Measurements from ENCODE around the gene SPNS3.

SPNS3 gene

DNA sequence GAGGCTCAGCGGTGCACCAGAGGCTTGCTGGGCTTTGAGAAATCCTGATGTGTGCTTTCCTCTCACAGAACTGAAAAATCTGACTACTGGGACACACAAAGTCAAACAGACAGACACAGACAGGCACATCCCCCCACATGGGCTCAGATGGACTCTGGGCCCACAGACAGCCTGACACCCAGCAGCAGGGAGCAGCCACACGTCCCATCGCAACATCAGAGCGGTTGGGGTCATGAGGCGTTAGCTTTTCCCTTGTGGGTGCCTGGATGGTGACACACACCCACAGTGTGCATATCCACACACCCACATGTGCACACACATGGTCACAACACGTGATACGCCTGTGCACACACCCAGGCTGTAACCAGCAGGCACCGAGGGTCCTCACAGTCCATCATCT is 6.3 kb downstream of the SPNS3 start:
- DNase-seq (ENCODE audit: low read depth, low spot score) = no peak
- no peak overlapping the region for H3K4me3 ChIP-seq (ENCODE audit: low read depth, low read length)
- in situ Hi-C loops (cut with HindIII; ENCODE audit: low sequenced_read_pairs) = no loop called here
- TF ChIP-seq CTCF (IDR thresholded peaks at IDR 0.05; ENCODE audit: low read depth, low read length) = no peak

DNA sequence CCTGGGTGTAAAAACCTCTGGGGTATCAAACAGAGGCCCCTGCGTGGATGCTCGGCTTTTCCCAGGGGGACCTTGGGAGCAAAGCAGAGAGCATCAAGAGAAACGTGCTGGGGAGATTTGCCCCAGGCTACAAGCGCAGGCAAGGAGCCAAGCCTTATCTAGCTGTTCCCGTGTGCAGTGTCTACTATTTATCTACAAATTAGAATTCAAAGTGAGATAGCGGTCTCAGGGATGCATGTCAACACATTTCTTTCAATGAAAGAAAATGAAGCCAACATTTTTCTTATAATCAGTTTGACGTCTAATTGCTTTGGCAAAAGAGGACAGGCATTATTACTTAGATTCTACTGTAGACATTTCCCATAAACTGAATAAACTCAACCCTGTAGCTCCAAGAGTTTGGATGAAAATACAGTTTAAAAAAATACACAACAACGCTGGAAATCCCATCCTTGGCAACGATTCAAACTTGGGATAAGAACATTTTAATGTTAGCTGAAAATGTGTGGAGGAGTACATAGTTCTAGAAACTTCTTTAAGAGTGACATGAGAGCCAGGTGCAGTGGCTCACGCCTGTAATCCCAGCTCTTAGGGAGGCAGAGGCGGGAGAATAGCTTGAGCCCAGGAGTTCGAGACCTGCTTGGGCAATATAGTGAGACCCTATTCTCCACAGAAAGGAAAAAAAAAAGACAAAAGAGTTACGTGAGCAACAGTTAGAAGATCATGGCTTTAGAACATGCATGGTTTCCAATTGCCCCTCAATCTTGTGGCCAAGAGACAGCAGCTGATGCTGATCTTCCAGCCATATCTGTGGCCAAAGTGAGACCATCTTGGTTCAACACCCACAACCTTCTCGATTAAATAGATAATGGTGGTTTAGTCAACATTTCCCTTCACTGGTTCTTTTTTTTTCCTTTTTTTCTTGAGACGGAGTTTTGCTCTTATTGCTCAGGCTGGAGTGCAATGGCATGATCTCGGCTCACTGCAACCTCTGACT is 7.2 kb downstream of the SPNS3 start:
- no peak for DNase-seq (ENCODE audit: low read depth, low spot score)
- in situ Hi-C loops (cut with HindIII; ENCODE audit: low sequenced_read_pairs) = no loop called here
- H3K4me3 ChIP-seq (ENCODE audit: low read depth, low read length) = no peak overlapping the region
- no peak for TF ChIP-seq CTCF (IDR thresholded peaks at IDR 0.05; ENCODE audit: low read depth, low read length)

- no peak for TF ChIP-seq CTCF (IDR thresholded peaks at IDR 0.05; ENCODE audit: low read depth, low read length)
- in situ Hi-C loops (cut with HindIII; ENCODE audit: low sequenced_read_pairs) = no loop called here
- DNase-seq (ENCODE audit: low read depth, low spot score) = no peak
- H3K4me3 ChIP-seq (ENCODE audit: low read depth, low read length) = no peak overlapping the region
Measured at GRCh38 chr17:4442582-4442981, 8.8 kb downstream of the SPNS3 start.

DNA sequence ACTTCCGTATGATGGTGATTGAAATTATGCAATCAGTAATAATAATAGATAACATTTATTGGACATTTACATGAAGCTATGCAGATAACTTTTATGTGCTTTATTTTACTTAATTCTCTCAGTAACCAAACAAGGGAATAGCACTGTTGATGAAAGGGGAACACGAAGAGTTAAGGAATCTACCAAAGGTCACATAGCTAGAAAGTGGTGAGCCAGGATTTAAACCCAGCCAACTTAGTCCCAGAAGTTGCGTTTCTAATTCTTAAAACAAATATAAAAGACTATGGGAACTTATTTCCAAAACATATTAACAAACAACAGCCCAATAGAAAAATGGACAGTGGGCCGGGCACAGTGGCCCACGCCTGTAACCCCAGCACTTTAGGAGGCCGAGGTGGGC is 9.7 kb downstream of the SPNS3 start:
- in situ Hi-C loops (cut with HindIII; ENCODE audit: low sequenced_read_pairs) = no loop called here
- no peak for DNase-seq (ENCODE audit: low read depth, low spot score)
- no peak for TF ChIP-seq CTCF (IDR thresholded peaks at IDR 0.05; ENCODE audit: low read depth, low read length)
- H3K4me3 ChIP-seq (ENCODE audit: low read depth, low read length) = no peak overlapping the region

- in situ Hi-C loops (cut with HindIII; ENCODE audit: low sequenced_read_pairs) = no loop called here
- DNase-seq (ENCODE audit: low read depth, low spot score) = no peak
- TF ChIP-seq CTCF (IDR thresholded peaks at IDR 0.05; ENCODE audit: low read depth, low read length) = no peak
- H3K4me3 ChIP-seq (ENCODE audit: low read depth, low read length) = no peak overlapping the region
Measured at GRCh38 chr17:4444782-4445473, 11.2 kb downstream of the SPNS3 start.

DNA sequence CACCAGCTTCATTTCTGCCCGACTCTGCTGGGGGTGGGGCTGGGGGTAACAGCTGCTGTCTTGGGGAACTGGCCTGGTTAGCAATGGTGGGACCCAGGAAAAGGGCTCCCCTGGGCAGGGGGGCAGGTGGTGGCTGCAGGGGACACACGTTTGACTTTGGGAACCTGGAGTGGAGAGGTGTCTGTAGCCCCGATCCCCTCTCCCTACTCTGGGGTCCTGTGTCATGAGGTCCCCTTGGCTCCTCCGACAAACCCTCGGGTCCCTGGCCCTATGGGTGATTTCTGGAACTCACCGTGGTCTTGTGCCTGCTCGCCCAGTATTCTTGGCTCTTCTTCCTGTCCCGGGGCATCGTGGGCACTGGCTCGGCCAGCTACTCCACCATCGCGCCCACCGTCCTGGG is 12.0 kb downstream of the SPNS3 start:
- no peak for TF ChIP-seq CTCF (IDR thresholded peaks at IDR 0.05; ENCODE audit: low read depth, low read length)
- in situ Hi-C loops (cut with HindIII; ENCODE audit: low sequenced_read_pairs) = no loop called here
- no peak for DNase-seq (ENCODE audit: low read depth, low spot score)
- no peak overlapping the region for H3K4me3 ChIP-seq (ENCODE audit: low read depth, low read length)
